ACHN (cell line): Measurements from ENCODE around the gene NUP160.
"Not testable (repeated sequence)": the region's sequence is repeated elsewhere in the genome, so short reads cannot be mapped to it uniquely, and the experiment has no call there.

Experiments
- DNase-seq: peaks from one replicate; pipeline ENCODE4 v3.0.0-alpha.2; 2015
- in situ Hi-C: cut with HindIII; loops from 2 replicates; pipeline ENCODE4 v1.10.0; 2017; ENCODE audit warnings: low sequenced_read_pairs, low pct_ligation_motif_present, low pct_unique_long_range_greater_than_20kb

The NUP160 gene

GRCh38 chr11:47830013-47830412 lies 18.1 kb downstream of the NUP160 start:
- DNase-seq, in situ Hi-C loops: not testable (repeated sequence)

DNA sequence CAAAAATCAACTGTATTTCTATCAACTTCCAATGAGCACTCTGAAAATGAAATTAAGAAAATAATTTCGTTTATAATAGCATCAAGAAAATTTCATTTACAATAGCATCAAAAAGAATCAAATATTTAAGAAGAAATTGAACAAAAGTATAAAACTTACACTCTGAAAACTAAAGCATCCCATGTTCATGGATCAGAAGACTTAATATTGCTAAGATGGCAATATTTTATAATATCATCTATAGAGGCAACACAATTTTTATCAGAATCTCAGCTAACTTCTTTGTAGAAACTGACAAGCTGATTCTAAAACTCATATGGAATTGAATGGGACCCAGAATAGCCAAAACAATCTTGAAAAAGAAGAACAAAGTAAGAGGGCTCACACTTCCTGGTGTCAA lies 19.9 kb downstream of the NUP160 start:
- in situ Hi-C loops = no loop called here
- DNase-seq = no peak

DNA sequence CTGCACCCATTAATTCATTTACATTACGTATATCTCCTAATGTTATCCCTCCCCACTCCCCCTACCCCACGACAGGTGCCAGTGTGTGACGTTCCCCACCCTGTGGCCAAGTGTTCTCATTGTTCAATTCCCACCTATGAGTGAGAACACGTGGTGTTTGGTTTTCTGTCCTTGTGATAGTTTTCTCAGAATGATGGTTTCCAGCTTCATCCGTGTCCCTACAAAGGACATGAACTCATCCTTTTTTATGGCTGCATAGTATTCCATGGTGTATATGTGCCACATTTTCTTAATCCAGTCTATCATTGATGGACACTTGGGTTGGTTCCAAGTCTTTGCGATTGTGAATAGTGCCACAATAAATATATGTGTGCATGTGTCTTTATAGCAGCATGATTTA lies 25.5 kb downstream of the NUP160 start:
- in situ Hi-C loops, DNase-seq: not testable (repeated sequence)

GRCh38 chr11:47819743-47820142 lies 28.4 kb downstream of the NUP160 start:
- in situ Hi-C loops = no loop called here
- no peak for DNase-seq

GRCh38 chr11:47800759-47801158 lies 47.4 kb downstream of the NUP160 start:
- DNase-seq = no peak
- in situ Hi-C loops = no loop called here

DNA sequence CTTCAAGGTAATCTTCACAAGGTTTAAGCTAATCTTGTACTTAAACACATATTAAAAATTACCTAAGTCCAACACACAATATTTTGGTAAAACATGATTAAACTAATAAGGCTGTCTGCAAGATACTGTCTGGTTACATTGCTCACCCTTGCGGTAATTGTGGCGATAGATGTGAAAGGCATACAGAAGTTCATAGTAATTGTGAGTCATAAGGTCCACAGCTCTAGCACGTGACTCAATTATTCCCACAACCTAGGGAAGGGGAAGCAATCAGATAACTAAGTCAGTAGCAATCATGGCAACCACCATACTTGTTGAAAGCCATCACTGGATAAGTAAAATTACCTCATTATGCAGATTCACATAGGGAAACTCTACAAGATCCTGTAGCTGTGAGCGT lies 50.5 kb downstream of the NUP160 start:
- in situ Hi-C loops = no loop called here
- no peak for DNase-seq

DNA sequence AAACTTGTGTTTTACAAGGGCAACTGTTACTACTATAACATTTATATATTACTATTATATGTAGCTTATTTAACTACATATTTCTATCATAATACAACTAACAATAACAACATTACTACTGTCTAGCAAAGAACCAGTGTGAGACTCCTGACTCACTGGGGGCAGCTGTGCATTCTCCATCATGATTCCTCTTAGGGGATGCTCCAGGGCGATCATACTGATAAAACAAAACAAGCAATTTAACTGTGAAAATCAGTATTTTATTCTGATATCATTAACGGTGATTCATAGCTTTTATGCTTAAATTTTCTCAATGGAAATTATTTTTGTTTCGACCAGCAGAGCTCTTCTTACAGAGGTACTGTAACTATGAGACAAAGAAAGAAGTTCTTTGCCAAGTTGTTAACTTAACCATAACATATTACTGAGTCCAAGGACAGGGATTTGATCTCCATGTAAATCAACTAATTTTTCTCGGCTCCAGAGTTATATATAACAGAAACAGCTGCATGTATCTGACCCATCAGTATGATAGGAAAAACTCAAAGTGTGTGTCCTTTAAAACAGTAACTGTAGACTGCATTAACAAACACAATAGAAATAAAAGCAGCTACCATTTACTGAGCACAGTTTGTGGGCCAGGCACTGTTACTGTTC lies 56.2 kb downstream of the NUP160 start:
- in situ Hi-C loops = no loop called here

DNA sequence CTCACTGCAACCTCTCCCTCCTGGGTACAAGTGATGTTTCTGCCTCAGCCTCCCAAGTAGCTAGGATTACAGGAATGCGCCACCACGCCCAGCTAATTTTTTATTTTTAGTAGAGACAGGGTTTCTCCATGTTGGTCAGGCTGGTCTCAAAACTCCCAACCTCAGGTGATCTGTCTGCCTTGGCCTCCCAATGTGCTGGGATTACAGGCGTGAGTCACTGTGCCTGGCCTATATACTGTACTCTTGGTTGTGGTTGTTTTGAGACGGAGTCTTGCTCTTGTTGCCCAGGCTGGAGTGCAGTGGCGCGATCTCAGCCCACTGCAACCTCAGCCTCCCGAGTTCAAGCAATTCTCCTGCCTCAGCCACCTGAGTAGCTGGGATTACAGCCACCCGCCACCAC lies 58.1 kb downstream of the NUP160 start:
- DNase-seq, in situ Hi-C loops: not testable (repeated sequence)

More for the DNA sequence above, 56.2 kb downstream of the NUP160 start:
- DNase-seq = no peak

DNA sequence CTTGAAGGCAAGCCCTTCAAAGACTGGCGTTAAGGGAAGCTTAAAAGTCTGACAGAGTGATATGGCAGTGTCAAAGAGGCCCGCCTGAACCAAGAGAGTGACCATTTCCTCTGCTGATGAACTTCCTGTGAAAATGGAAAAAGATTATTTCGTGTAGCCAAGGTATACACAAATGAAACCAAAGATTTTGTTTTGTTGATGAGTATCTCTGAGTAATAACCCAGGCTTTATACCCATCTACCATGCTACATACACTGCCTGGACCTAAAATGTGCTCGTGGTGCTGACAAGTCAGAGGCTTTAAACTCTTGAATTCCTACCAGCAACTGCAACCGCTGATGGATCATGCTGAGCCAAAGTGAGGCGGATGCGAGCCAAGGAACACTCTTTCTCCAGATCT lies 60.0 kb downstream of the NUP160 start:
- in situ Hi-C loops = no loop called here
- DNase-seq = no peak

- DNase-seq = no peak
- in situ Hi-C loops = no loop called here
Measured at GRCh38 chr11:47786373-47786772, 61.8 kb downstream of the NUP160 start.

DNA sequence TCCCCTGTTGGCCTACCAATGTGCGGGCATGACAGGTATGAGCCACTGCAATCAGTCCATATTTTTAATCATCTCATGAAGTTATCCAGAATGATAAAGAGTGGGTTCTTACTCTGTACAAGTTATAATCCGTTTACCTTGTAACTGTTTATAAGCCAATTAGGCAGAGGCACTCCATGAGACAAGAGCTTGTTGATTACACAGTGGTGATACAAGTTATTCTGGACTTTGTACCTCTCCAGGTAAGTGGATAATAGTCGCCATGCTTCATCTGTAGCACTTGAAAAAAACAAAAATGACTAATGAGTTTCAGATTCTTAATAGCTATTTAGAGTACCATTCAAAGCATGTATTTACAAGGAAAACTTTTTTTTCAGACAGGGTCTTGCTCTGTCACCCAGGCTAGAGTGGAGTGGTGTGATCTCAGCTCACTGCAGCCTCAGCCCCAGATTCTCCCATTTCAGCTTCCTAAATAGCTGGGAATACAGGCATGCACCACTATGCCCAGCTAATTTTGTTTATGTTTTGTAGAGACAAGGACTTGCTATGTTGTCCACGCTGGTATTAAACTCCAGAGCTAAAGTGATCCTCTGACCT lies 63.3 kb downstream of the NUP160 start:
- no peak for DNase-seq
- in situ Hi-C loops = no loop called here

GRCh38 chr11:47783087-47783610 lies 65.0 kb downstream of the NUP160 start:
- in situ Hi-C loops = no loop called here
- DNase-seq = no peak

- DNase-seq = no peak
- in situ Hi-C loops = no loop called here
Measured at GRCh38 chr11:47778878-47779483, 69.2 kb downstream of the NUP160 start.

- DNase-seq = no peak
- in situ Hi-C loops = no loop called here
Measured at GRCh38 chr11:47775240-47775869, 72.8 kb downstream of the NUP160 start.

DNA sequence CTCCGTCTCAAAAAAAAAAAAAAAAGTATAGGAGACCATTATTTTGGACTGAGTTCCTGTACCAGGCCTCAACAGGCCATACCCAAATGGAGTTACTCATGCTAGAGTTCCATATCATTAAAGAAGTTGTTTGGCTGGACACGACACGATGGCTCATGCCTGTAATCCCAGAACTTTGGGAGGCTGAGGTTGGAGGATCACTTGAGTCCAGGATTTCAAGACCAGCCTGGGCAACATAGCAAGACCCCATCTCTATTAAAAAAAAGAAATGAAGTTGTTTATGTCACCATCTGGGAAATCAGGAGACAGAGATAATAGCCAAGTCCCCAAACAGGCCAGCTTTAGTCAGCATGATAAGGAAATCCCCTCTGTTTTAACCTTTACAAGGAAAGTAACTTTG lies 74.3 kb downstream of the NUP160 start:
- DNase-seq = no peak
- in situ Hi-C loops = no loop called here

DNA sequence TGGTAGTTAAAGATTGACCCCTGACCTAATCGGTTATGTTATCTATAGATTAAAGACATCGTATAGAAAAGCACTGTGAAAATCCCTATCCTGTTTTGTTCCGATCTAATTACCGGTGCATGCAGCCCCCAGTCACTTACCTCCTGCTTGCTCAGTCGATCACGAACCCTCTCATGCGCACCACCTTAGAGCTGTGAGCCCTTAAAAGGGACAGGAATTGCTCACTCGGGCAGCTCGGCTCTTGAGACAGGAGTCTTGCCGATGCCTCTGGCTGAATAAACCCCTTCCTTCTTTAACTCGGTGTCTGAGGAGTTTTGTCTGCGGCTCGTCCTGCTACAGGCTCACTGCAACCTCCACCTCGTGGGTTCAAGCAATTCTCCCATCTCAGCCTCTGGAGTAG lies 78.6 kb downstream of the NUP160 start:
- in situ Hi-C loops, DNase-seq: not testable (repeated sequence)

GRCh38 chr11:47768101-47768612 lies 80.0 kb downstream of the NUP160 start:
- DNase-seq = peak; percentile 62
- in situ Hi-C loops = no loop called here

DNA sequence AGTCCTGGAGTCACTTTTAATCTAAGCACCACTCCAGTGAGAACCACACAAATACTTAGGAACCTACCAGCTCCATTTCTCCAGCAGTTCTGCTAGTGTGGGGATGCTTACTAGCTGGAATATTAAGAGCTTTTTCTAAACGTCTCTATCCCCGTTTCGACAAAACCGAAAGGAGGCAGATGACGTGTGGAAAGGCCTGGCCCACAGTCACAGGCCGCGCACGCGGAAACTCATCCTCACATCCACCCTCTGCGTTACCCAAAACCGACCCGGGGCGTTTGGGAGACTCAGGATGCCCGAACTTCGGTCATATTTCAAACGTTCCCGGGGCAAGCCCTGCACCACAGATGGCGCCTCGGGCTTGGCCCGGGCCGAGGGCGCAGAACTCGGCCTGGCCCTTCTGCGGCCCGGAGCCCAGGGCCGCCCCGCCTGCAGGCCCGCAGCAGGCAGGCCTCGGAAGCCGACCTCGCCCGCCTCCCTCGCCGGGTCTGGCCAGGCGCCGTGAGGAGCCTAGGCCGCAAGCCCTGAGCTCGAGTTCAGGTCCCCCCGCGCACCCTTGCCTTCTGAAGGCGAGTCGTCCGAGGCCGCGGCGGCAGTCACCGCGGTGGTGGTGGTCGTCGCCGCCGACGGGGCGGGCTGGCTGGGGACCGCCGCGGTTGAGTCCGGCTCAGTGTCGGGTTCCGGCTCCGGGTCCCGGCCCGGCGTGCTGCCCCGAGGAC lies 81.5 kb downstream of the NUP160 start:
- in situ Hi-C loops = no loop called here
- peak; percentile 64 for DNase-seq

- in situ Hi-C loops = no loop called here
- DNase-seq = no peak
Measured at GRCh38 chr11:47765086-47765485, 83.1 kb downstream of the NUP160 start.
